Gastroesophageal sphincter (tissue), 4 donors: ENCODE measurements around the gene PLCB1. TPM values are rescaled to one million over a fixed set of nuclear protein-coding genes. Genes with fewer than 3 reads are reported as not detected.

Source experiments
- ATAC-seq: fragments of 150-250 bp; one replicate; pipeline ENCODE4 v1.9.1; 2016; ENCODE audit warnings: mild to moderate bottlenecking, moderate library complexity
- H3K27ac ChIP-seq, 4 donors: fragments of 200-600 bp; sonication (generic) in 3 of 4; 1 replicate in 3 of 4; 2 replicates in 1 of 4; pipeline ENCODE4 v1.5.1; 2016 to 2019
- H3K27me3 ChIP-seq: fragments of 200-600 bp; sonication (generic); one replicate; pipeline ENCODE4 v1.5.1; 2019
- H3K36me3 ChIP-seq, 2 donors: fragments of 200-600 bp; sonication (generic); one replicate each; pipeline ENCODE4 v1.5.1; 2019; ENCODE audit warnings: control low read depth in 1 of 2
- H3K4me1 ChIP-seq, 3 donors: fragments of 200-600 bp; sonication (generic); 1 replicate in 2 of 3; 2 replicates in 1 of 3; pipeline ENCODE4 v1.5.1; 2016 to 2019; ENCODE audit warnings: control low read depth in 2 of 3
- H3K4me3 ChIP-seq, 2 donors: fragments of 200-600 bp; sonication (generic); one replicate each; pipeline ENCODE4 v1.5.1; 2019; ENCODE audit warnings: mild to moderate bottlenecking in 1 of 2, moderate library complexity in 1 of 2
- H3K9me3 ChIP-seq, 3 donors: fragments of 200-600 bp; sonication (generic); one replicate each; pipeline ENCODE4 v1.5.1; 2017 to 2019; ENCODE audit warnings: control low read depth in 2 of 3
- CTCF ChIP-seq, 4 experiments: fragments of 200-600 bp in 2 of 4; fragments of 450-650 bp in 2 of 4; sonication (generic) in 1 of 4; IDR thresholded peaks; one replicate each; pipeline ENCODE4 v1.5.1; 2017 to 2019; ENCODE audit warnings: antibody characterized with exemption in 4 of 4, mild to moderate bottlenecking in 2 of 4, moderate library complexity in 2 of 4
- EP300 ChIP-seq: sonication (generic); formaldehyde crosslinking; IDR thresholded peaks from one replicate; pipeline ENCODE4 v1.6.1; 2017; ENCODE audit warnings: antibody characterized with exemption, mild to moderate bottlenecking
- POLR2A ChIP-seq, 2 donors: fragments of 450-650 bp; IDR thresholded peaks; one replicate each; pipeline ENCODE4 v1.6.1; 2017; ENCODE audit warnings: antibody characterized with exemption in 2 of 2, mild to moderate bottlenecking in 2 of 2, moderate library complexity in 1 of 2
- POLR2AphosphoS5 ChIP-seq: sonication (generic); formaldehyde crosslinking; IDR thresholded peaks from one replicate; pipeline ENCODE4 v1.6.1; 2017; ENCODE audit warnings: antibody characterized with exemption
- WGBS, 2 donors: methylation state at CpG; one replicate each; pipeline ENCODE4 v1.1.5; 2018; ENCODE audit warnings: low coverage in 1 of 2; 5-methylcytosine and 5-hydroxymethylcytosine counted together
- total RNA-seq, 4 donors: library from RNA; depleted of rRNA; stranded (reverse); fragments of >200 nt; gene quantifications; one replicate each; pipeline ENCODE4 v1.1.0, GENCODE V29; 2016

The PLCB1 gene
- total RNA-seq, 4 donors from 2014 or later: 60.8 to 104 (median 69.0) TPM

DNA sequence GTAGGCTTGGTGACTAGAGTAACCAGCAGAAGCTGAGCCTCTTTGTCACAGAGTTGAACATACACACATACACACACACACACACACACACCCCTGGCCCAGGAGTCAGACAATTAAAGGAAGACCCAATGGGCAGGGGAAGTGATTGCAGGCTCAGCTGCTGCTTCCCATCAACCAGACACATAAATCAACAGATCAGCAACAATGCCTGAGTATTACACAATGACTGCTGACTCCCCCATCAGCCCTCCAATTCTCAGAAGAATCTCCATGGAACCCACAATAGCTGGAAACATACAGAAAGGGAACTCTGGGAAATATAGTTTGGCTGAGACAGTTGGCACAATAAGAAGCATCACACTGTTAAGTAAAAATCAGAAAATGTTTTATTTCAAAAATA, 666.4 kb downstream of the PLCB1 start:
- peaks cover 0 to 24% (median 2%) of the 10 kb centered on the region in 3 donors for H3K4me1 ChIP-seq
- no peaks in the 10 kb centered on the region for H3K27me3 ChIP-seq
- peaks cover 0 to 13% of the 10 kb centered on the region in 2 donors for H3K36me3 ChIP-seq
- no peaks in the 10 kb centered on the region for H3K9me3 ChIP-seq
- H3K4me3 ChIP-seq: no peak overlapping the region
- peak; percentile 66 for ATAC-seq
- no peak overlapping the region for H3K27ac ChIP-seq
- TF ChIP-seq POLR2A (IDR thresholded peaks at IDR 0.05) (no peak), POLR2AphosphoS5 (peak; percentile 63)

DNA sequence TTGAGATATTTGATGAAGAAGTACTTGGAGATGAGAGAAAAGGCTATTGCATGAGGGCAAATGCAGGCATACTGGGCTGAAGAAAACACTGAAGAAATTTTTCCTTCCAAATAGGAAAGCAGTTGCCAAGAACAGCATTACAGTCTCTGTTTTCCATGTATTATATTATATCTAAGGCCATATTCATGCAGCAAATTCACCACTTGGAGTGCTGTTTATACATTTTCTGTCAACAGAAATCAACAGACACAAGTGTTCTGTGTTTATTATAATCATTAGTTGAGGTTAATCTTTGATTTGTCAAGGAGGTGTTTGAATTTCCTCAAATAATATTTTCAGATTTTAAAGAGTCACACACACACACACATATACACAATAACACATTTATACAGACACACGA, 668.0 kb downstream of the PLCB1 start:
- no peaks in the 10 kb centered on the region for H3K27me3 ChIP-seq
- no peak for ATAC-seq
- 14 to 37% methylated on average over 1 of the region's 1 CpG for WGBS, 2 donors
- no peaks in the 10 kb centered on the region for H3K9me3 ChIP-seq
- peaks cover 0 to 19% of the 10 kb centered on the region in 2 donors for H3K36me3 ChIP-seq
- TF ChIP-seq EP300 (no peak), POLR2A (IDR thresholded peaks at IDR 0.05) (no peak), CTCF (IDR thresholded peaks at IDR 0.05) (no peak)
- no peak overlapping the region for H3K4me3 ChIP-seq
- H3K27ac ChIP-seq: no peak overlapping the region
- peaks cover 0 to 19% (median 2%) of the 10 kb centered on the region in 3 donors for H3K4me1 ChIP-seq

DNA sequence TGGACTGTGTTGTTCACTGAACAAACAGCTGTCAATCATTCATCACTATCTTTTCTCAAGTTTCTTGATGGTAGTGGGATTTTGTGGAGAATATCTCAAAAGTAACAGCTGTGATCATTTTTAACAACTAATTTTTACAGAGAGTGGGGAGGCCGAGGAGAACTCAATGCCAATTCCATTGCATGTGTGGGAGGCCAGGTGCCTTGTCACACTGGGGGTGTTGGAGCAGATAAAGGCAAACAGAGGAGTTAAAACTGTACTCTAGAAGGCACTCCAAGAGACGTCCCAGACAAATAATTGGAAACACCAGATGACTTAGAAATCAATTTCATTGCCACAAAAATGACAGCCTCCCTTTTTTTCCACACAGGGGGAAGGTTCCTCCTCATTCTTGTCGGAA, 669.6 kb downstream of the PLCB1 start:
- peaks cover 0 to 3% (median 1%) of the 10 kb centered on the region in 3 donors for H3K4me1 ChIP-seq
- H3K9me3 ChIP-seq: no peaks in the 10 kb centered on the region
- no peak overlapping the region for H3K4me3 ChIP-seq
- no peak for ATAC-seq
- H3K27me3 ChIP-seq: no peaks in the 10 kb centered on the region
- H3K36me3 ChIP-seq: peaks cover 0 to 26% of the 10 kb centered on the region in 2 donors
- WGBS, 2 donors: 94 to 100% methylated on average over 1 to 2 of the region's 3 CpGs
- TF ChIP-seq EP300 (no peak), POLR2AphosphoS5 (no peak), CTCF (IDR thresholded peaks at IDR 0.05) (no peak), POLR2A (IDR thresholded peaks at IDR 0.05) (no peak)
- H3K27ac ChIP-seq: no peak overlapping the region

GRCh38 chr20:8803065-8803464, 671.0 kb downstream of the PLCB1 start:
- Histone ChIP-seq H3K9me3 (no peaks in the 10 kb centered on the region), H3K36me3 (peaks cover 0 to 26% of the 10 kb centered on the region in 2 donors), H3K27me3 (no peaks in the 10 kb centered on the region), H3K4me3 (no peak overlapping the region), H3K4me1 (peaks cover 0 to 9% (median 0%) of the 10 kb centered on the region in 3 donors), H3K27ac (no peak overlapping the region)
- WGBS, 2 donors: 65 to 80% methylated on average over 1 to 2 of the region's 2 CpGs
- no peak for ATAC-seq
- TF ChIP-seq POLR2AphosphoS5 (no peak), POLR2A (IDR thresholded peaks at IDR 0.05) (no peak), CTCF (IDR thresholded peaks at IDR 0.05) (no peak), EP300 (no peak)

DNA sequence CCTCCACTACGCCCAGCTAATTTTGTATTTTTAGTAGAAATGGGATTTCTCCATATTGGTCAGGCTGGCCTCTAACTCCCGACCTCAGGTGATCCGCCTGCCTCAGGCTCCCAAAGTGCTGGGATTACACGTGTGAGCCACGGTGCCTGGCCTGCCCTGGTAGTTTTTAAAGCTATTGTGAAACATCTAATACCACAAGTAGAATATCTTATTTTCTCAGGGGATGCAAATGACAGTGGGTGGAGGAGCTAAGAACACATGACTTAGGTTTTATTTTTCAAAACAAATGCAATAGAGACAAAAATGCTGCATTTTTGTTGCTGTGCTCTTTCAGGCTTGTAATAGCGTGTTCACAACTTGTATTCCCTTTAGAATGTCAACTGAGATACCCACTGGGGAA, 671.9 kb downstream of the PLCB1 start:
- Histone ChIP-seq H3K27me3 (no peaks in the 10 kb centered on the region), H3K27ac (no peak overlapping the region), H3K4me1 (peaks cover 0 to 11% (median 0%) of the 10 kb centered on the region in 3 donors), H3K9me3 (no peaks in the 10 kb centered on the region), H3K4me3 (no peak overlapping the region), H3K36me3 (peaks cover 0 to 26% of the 10 kb centered on the region in 2 donors)
- 94 to 100% methylated on average over 1 to 6 of the region's 6 CpGs for WGBS, 2 donors
- ATAC-seq: no peak
- no peak for TF ChIP-seq EP300

DNA sequence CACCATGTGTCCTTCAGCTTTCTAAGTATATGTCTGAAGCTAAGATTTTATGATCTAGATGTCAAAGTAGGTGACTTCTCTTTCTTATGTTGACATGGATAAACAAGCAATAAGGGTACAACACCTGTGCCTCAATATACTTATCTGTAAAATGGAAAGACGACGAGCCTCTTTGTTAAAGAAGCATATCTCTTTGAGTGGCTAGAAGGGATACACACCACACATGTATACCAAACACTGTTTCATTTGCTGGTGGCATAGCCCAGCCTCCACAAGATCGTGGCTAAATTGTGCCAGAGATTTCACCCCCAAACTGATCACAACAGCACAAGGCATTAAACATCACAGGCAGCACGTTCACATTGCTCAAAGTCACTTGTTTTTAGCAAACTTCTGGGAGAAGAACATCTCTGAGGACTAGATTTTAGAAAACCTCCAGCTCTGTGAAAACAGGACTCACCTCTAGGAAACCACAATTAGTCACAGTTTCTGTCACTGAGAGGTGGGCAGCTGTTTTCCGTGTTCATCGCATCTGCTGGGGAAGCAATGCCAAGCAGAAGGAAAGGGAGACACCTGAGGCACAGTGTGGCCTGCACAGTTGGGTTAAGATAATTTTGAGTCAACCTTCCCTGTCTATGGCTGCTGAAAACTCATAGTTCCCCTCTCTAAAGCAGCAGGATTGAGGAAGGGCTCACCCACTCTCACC, 673.8 kb downstream of the PLCB1 start:
- no peak for ATAC-seq
- TF ChIP-seq POLR2A (IDR thresholded peaks at IDR 0.05) (no peak), CTCF (IDR thresholded peaks at IDR 0.05) (no peak), EP300 (no peak), POLR2AphosphoS5 (no peak)
- Histone ChIP-seq H3K9me3 (no peaks in the 10 kb centered on the region), H3K4me1 (peaks cover 0 to 11% (median 0%) of the 10 kb centered on the region in 3 donors), H3K4me3 (no peak overlapping the region), H3K36me3 (peaks cover 0 to 26% of the 10 kb centered on the region in 2 donors), H3K27ac (no peak overlapping the region), H3K27me3 (no peaks in the 10 kb centered on the region)
- WGBS, 2 donors: 88 to 93% methylated on average over 4 of the region's 6 CpGs
